COLO829 (cell line): ENCODE measurements around the gene CTNNB1.
"Not testable (repeated sequence)": the region's sequence is repeated elsewhere in the genome, so short reads cannot be mapped to it uniquely, and the experiment has no call there.

Experiments
- DNase-seq: peaks from one replicate; pipeline ENCODE4 v3.0.0; 2012; ENCODE audit warnings: low spot score

Gene CTNNB1

DNA sequence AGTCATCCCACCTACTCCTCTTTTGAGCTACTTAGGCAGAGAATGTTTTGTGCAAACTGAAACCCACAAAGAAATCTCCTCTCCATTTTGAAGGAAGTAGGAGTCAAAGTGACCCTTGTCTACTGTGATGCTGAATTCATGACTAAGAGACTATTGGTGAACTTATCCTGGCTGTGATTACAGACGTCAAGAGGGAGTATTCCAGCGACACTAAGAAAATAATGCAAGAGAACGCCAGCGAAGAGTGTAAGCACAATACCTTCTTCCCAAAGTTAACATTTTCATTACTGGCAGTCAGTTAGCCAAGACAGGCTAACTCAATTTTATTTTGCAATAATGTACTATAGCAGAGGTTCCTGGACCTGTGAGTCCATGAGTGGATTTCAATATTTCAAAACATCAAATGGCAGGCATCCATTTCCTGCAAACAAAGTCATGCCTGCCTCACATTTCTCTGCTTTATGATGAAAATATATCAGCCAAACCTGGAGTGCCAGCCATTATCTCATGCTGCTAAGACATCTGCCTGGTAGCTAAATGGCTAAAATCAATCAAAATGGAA, 59.0 kb downstream of the CTNNB1 start:
- DNase-seq = no peak

DNA sequence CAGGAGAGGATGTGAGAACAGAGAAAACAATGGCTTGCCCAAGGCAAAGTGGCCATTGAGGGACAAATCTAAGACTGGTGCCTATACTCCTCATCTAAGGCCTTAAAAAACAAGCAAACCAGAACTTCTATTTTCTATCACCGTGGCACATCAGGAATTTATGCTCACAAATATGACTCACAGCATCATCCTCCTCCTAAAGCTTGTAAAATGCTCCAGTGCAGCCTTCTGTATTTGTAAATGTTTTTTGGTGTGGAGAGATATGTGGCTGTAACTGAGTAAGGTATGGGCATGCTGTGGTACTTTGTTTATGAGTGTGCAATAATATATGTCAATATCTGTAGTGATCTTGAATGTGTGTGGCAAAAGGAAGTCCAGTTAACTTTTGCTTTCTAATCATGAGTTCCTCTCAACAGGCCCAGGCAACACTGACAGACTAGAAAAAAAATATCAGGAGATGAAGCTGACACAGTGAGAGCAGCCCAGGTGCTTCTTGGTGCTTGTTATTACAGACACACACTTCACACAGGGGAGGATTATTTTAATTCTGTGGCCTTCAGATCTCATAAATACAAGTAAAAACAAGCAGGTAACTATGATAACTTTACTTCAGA, 60.3 kb downstream of the CTNNB1 start:
- DNase-seq = no peak

DNA sequence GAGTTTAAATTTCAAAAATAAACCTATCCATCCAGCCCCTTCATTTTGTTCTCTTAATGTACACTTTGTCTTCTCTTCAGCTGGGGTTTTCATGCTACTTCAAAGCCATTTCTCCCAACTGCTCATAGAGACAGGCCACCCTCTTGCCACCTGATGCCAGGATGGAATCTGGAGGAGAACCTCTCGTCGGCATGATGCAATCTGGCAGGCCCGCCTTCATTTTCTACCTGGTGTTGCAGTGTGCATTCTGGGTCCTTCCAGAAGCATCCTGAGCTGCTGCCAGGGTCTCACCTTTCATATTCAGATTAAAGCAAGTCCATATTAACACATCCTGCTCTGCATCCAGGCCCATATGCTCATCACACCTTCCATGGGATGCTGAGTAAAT, 60.8 kb downstream of the CTNNB1 start:
- DNase-seq = no peak

DNA sequence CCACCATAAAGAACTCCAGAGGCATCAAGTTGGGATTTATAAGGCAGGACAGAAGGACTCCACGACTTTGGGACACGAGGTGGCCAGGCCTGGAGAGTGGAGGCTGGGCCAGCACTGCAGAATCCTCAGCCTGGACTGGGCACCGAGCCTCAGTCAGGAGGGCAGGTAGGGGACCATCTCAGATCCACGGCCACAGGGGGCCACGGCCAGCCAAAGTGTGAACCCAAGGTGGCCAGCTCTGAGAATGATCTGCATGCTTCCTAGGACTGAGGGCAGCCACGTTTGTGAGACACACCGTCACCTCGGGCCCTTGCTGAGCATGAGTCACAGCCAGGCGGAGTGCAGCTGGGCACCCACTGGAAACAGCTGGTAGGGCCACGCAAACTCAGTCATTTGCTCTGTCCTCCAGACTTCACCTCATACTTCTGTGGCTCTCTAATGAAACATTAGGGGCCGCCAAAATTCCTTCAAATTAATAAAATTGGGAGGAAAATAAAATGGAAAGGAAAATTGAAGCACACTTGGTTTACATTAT, 65.8 kb downstream of the CTNNB1 start:
- no peak for DNase-seq

DNA sequence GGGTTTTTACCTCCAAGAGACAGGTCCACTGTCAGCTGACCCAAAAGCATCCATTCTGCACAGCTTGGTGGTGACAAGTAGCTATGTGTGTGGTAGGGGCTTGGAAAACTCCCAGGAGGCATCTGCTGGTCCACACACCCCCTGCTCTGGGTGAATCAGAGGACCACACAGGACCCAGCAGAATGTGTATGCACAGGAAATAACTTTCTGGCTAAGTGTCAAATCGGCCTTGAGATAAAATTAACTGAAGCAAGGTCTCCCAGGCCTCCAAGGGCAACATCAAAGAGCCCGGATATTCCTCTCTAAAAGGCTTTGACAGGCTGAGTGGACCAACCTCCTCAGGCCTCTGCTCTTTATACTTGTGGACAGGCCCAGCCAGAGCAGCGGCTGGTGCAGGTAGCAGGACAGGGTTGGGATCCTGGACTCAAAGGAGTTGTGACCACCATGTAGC, 66.5 kb downstream of the CTNNB1 start:
- DNase-seq = peak; percentile 45

DNA sequence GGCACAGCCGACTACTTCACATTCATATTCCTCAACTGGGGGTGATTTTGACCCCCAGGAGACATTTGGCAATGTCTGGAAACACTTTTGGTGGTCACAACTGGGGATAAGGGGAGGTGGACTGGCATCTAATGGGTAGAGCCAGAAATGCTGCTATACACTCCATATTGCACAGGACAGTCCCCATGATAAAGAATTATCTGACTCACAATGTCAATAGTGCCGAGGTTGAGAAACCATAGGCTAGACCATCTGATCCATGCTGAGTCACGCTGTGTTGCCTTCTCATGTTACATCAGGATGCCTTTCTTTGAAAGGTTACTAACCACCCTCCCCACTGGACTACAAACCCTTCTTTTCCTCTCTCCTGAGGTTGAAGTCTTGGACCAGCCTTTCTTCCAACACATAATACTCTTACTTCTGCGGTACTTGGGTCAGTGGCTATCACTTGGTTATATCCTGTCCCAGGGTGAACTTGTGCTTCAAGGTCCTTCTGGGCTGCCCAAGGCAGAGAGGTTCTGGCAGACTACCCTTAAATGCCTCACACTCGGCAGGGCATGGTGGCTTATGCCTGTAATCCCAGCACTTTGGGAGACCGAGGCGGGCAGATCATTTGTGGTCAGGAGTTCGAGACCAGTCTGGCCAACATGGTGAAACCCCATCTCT, 68.8 kb downstream of the CTNNB1 start:
- DNase-seq = peak; percentile 93

DNA sequence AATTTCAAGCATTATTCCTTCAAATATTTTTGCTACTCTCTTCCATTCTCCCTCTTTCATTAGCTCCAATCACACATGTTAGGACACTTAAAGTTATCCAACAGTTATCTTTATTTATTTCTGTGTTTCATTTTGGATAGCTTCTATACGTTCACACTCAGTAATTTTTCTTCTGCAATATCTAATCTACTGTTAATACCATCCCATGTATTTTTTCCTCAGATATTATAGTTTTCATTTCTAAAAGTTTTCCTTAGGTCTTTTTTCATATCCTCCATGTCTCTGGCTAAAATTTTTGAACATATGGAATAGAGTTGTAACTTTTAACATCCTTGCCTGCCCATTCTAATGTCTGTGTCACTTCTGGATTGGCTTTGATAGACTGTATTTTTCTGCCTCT, 73.4 kb downstream of the CTNNB1 start:
- no peak for DNase-seq

DNA sequence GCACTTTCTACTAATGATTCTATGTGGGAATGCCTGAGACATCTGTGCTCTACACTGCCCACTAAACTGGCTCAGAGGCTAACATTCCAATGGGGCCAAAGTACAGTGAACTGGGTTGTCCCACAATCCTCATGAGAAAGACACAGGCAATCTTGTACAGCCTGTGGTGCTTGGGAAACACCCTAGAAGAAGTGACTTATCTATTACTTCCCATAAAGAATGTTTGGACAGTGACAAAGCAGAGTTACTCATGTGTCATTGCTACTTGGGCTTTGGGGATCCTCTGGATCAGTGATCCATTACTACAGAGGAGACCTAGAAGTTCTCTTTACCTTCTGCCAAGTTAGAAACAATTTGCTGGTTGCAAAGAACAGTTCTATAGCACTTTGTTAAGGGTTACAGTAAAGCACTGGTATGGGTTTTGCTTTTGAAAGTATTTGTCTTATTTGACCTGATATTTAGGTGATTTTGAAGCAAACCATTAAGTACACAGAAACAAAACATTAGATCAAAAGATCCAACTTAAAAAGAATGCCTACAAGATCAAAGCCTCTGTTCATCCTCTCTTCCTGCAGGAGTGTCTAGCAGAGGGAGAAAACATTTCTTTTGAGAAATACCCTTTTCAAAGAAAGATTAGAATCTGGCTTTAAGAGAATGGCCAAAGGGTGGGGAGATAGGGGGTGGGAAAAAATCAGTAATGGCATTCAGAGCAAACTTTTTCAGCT, 75.8 kb downstream of the CTNNB1 start:
- peak; percentile 30 for DNase-seq

DNA sequence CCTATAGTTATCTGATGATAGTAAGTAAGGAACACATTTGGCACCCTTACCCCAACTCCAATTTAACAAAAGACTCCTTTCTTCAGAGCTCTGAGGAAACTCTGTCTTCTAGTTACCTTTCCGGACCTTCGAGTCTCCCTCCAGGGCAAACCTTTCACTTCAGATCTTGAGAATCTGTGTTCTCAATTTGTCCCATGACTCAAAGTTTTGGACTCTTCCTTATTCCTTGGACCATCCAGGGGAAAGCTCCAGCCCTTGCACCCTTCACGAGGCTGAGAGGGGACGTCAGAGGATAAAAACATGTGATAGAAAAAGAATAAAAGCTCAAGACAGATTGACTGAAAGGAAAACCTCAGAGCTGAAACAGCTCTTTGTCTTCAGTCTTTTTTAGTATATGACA, 76.9 kb downstream of the CTNNB1 start:
- DNase-seq = peak; percentile 99

DNA sequence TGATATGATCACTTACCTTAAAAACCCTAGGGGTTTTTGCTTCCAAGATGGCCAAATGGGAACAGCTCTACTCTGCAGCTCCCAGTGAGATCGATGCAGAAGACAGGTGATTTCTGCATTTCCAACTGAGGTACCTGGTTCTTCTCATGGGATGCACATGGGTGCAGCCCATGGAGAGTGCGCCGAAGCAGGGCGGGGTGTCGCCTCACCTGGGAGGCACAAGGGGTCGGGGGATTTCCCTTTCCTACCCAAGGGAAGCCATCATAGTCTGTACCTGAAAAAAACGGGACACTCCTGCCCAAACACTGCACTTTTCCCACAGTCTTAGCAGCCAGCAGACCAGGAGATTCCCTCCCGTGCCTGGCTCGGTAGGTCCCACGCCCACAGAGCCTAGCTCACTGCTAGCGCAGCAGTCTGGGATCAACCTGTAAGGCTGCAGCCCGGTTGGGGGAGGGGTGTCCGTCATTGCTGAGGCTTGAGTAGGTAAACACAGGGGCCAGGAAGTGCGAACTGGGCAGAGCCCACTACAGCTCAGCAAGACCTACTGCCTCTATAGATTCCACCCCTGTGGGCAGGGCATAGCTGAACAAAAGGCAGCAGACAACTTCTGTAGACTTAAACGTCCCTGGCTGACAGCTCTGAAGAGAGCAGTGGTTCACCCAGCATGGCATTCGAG, 78.6 kb downstream of the CTNNB1 start:
- no peak for DNase-seq

DNA sequence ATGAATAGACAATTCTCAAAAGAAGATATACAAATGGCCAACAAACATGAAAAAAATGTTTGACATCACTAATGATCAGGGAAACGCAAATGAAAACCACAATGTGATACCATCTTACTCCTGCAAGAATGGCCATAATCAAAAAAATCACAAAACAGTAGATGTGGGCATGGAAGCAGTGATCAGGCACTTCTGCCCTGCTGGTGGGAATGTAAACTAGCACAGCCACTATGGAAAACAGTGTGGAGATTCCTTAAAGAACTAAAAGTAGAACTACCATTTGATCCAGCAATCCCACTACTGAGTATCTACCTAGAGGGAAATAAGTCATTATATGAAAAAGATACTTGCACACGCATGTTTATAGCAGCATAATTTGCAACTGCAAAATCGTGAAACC, 85.6 kb downstream of the CTNNB1 start:
- DNase-seq = not testable (repeated sequence)

DNA sequence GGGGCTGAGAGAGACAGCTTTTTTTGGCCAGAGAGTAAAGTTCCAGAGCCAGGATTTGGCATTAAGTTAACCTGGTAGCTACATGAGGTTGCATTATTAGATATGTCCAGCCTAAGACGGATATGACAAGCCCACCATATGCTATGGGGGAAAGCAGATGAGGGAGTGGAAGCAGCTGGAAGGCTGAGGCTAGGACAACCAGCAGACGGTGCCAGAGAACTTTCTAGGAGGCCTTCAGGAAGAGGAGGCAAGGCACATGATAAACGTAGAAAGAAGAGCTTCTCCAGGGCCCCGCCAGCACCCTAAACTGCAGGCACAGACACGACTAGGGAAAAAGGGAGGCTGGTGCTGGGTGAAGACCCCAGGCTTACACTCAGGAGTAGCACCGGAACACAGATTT, 87.0 kb downstream of the CTNNB1 start:
- no peak for DNase-seq

DNA sequence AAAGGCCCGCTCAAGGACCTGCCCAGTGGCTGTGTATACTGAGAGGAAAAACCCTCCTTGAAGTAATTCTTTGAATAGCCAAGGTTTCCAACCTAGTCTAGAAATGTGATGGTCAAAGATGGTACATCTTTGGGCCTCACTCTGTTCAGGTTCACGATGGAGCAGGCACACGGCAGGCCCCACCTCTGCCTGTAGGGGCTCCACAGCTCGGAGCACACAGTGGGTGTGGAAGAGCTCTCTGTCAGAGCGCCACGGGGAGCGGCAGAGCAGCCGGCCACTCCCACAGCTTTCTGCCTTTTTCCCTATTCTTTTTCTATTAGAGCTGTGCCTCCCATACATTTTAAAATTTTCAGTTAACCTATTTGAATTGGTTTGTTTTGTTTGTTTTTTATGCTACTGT, 89.5 kb downstream of the CTNNB1 start:
- no peak for DNase-seq
